Measurements from ENCODE around the gene SNAPC4. TPM values are rescaled to one million over a fixed set of nuclear protein-coding genes. Genes with fewer than 3 reads are reported as not detected.

The SNAPC4 gene
- polyA plus RNA-seq, 2 of the 4 experiments (the other 2 are of a cell fraction), result 2.7 to 10.3 TPM

GRCh38 chr9:136416427-136416826 lies 16.5 kb upstream of the SNAPC4 start:
- no peak for DNase-seq (ENCODE audit: low read depth in 1 of 2, low spot score in 1 of 2)
- H3K4me2 ChIP-seq, result no peak overlapping the region
- H3K27ac ChIP-seq, result no peak overlapping the region
- CTCF ChIA-PET, result interaction anchor here (0.6 to 1.3 kb wide), 3 partner anchors 11 to 24 kb away, joined by 3 to 6 read pairs (median 3); no protein-coding TSS in a partner anchor
- no peaks in the 10 kb centered on the region for H3K9me3 ChIP-seq
- POLR2A ChIA-PET, result no interaction called here
- no peak for TF ChIP-seq RCOR1 (IDR thresholded peaks at IDR 0.05; ENCODE audit: low read depth, low read length)
- no peak for TF ChIP-seq POLR2AphosphoS2 (conservative IDR thresholded peaks at IDR 0.05; ENCODE audit: low read length)
- TF ChIP-seq CTCF (IDR thresholded peaks at IDR 0.05), result no peak
- TF ChIP-seq CHD4 (IDR thresholded peaks at IDR 0.05; ENCODE audit: borderline replicate concordance), result no peak
- TF ChIP-seq EHMT2 (IDR thresholded peaks at IDR 0.05; ENCODE audit: low read depth), result no peak
- no peak for TF ChIP-seq ESRRA (IDR thresholded peaks at IDR 0.05; ENCODE audit: borderline replicate concordance, low read length)
- no peak for TF ChIP-seq CHD2 (IDR thresholded peaks at IDR 0.05; ENCODE audit: low read length, partially characterized antibody)
- peaks cover 6% of the 10 kb centered on the region; the same call in 2 of the 3 replicates for H3K4me1 ChIP-seq
- FAIRE-seq, result no peak
- no peak for ATAC-seq
- no peak overlapping the region for H3K4me3 ChIP-seq
- WGBS (ENCODE audit: missing lambda C conversion rate), result 91% methylated on average over 8 of the region's 8 CpGs

GRCh38 chr9:136412962-136413361 lies 13.0 kb upstream of the SNAPC4 start:
- Histone ChIP-seq H3K4me2 (no peak overlapping the region), H3K4me3 (no peak overlapping the region), H3K27ac (no peak overlapping the region), H3K4me1 (peaks cover 19% of the 10 kb centered on the region), H3K9me3 (no peaks in the 10 kb centered on the region)
- DNase-seq (ENCODE audit: low read depth in 1 of 2, low spot score in 1 of 2), result no peak
- ChIA-PET POLR2A (interaction anchor here (0.5 kb wide), 1 partner anchor 68 kb away, joined by 3 read pairs; no protein-coding TSS in a partner anchor), CTCF (interaction anchor here (0.8 to 1.7 kb wide), 7 partner anchors 10 to 71 kb away, joined by 3 to 6 read pairs (median 3); no protein-coding TSS in a partner anchor)
- TF ChIP-seq NPAS2 (CRISPR knock-in tag; IDR thresholded peaks at IDR 0.05; ENCODE audit: borderline replicate concordance), result no peak
- TF ChIP-seq HES2 (IDR thresholded peaks at IDR 0.05), result no peak
- TF ChIP-seq EP300 (IDR thresholded peaks at IDR 0.05), result no peak
- no peak for TF ChIP-seq ZC3H11A (IDR thresholded peaks at IDR 0.05)
- TF ChIP-seq ZSCAN20 (CRISPR knock-in tag; IDR thresholded peaks at IDR 0.05), result no peak
- TF ChIP-seq TFCP2L1 (CRISPR knock-in tag; IDR thresholded peaks at IDR 0.05), result no peak
- TF ChIP-seq FOXS1 (CRISPR knock-in tag; IDR thresholded peaks at IDR 0.05), result no peak
- TF ChIP-seq TP53 (CRISPR knock-in tag; IDR thresholded peaks at IDR 0.05), result no peak
- TF ChIP-seq SREBF2 (IDR thresholded peaks at IDR 0.05), result no peak
- TF ChIP-seq HOXA7 (CRISPR knock-in tag; IDR thresholded peaks at IDR 0.05), result no peak
- TF ChIP-seq KDM5A (IDR thresholded peaks at IDR 0.05), result no peak
- no peak for TF ChIP-seq HMGXB4 (CRISPR knock-in tag; IDR thresholded peaks at IDR 0.05; ENCODE audit: borderline replicate concordance)
- TF ChIP-seq CBX2 (IDR thresholded peaks at IDR 0.05; ENCODE audit: borderline replicate concordance, low read depth), result no peak
- no peak for TF ChIP-seq FOSB (CRISPR knock-in tag; IDR thresholded peaks at IDR 0.05)
- TF ChIP-seq JUNB (IDR thresholded peaks at IDR 0.05), result no peak
- TF ChIP-seq ZNF302 (CRISPR knock-in tag; IDR thresholded peaks at IDR 0.05), result no peak
- TF ChIP-seq HOXB13 (CRISPR knock-in tag; IDR thresholded peaks at IDR 0.05; ENCODE audit: low read depth), result no peak
- TF ChIP-seq NR3C1 (IDR thresholded peaks at IDR 0.05), result no peak
- no peak for TF ChIP-seq REST (IDR thresholded peaks at IDR 0.05)
- no peak for TF ChIP-seq ZFP36 (IDR thresholded peaks at IDR 0.05; ENCODE audit: borderline replicate concordance, partially characterized antibody)
- no peak for ATAC-seq
- 85% methylated on average over 9 of the region's 9 CpGs for WGBS (ENCODE audit: missing lambda C conversion rate)
- FAIRE-seq, result no peak

All from A549 (cell line).